HCT116 (cell line): ENCODE measurements around the gene ECE1. TPM values are rescaled to one million over a fixed set of nuclear protein-coding genes. Genes with fewer than 3 reads are reported as not detected.

ENCODE experiments used
- ATAC-seq: fragments of 200-7000 bp; cut with Tn5 transposase; 2 replicates; pipeline ENCODE4 v1.9.1; 2020; ENCODE audit warnings: mild to moderate bottlenecking, moderate library complexity
- BruUV-seq: library from RNA; stranded (reverse); fragments of 400-500 nt; replicated peaks from 2 replicates; lab custom pipeline; 2021; lab: Mats Ljungman, UMichigan
- CTCF ChIA-PET: fragments of 300-600 bp; sonication (Branson Sonifier 250); formaldehyde crosslinking; loops from one replicate; lab custom pipeline; 2021; ENCODE audit warnings: antibody characterized with exemption; lab: Charles Lee
- POLR2A ChIA-PET: fragments of 300-600, 350-600 bp; sonication (Branson Sonifier 250); formaldehyde crosslinking; loops from one replicate; lab custom pipeline; 2021; ENCODE audit warnings: antibody characterized with exemption; lab: Charles Lee
- RAD21 ChIA-PET, 2 experiments: fragments of 300-600 bp; sonication (Branson Sonifier 250); formaldehyde crosslinking; loops; one replicate each; lab custom pipeline; 2023; ENCODE audit warnings: low total read pairs in 2 of 2; ENCODE audit not compliant: uncharacterized antibody in 2 of 2, unreplicated experiment in 2 of 2, low non-redundant PET in 1 of 2; lab: Charles Lee
- DNase-seq: peaks from one replicate; pipeline ENCODE4 v3.0.0-alpha.2; 2010; ENCODE audit warnings: low read depth, low spot score
- H2AFZ ChIP-seq: fragments of 200-600 bp; shearing (Covaris generic), sonication (generic); 2 replicates; pipeline ENCODE4 v1.6.1; 2017; ENCODE audit warnings: low read depth, mixed run types, mixed read lengths, antibody characterized with exemption, low read length; ENCODE audit not compliant: poor library complexity, severe bottlenecking
- H3K27ac ChIP-seq: 2 replicates; pipeline ENCODE4 v1.5.1; 2012; ENCODE audit warnings: low read depth, low read length
- H3K27me3 ChIP-seq: fragments of 200-600 bp; sonication (generic); 2 replicates; pipeline ENCODE4 v1.6.1; 2016; ENCODE audit warnings: mixed run types, low read length, mixed read lengths; ENCODE audit not compliant: insufficient read depth
- H3K36me3 ChIP-seq, 2 experiments: fragments of 200-500 bp in 1 of 2; fragments of 200-600 bp in 1 of 2; sonication (Bioruptor generic) in 1 of 2; sonication (generic) in 1 of 2; 2 replicates each; pipeline versions ENCODE4 v1.5.1 to v1.6.1; 2014 to 2016; ENCODE audit warnings: low read length in 2 of 2, inconsistent platforms in 1 of 2, mixed read lengths in 1 of 2, mixed run types in 1 of 2; ENCODE audit not compliant: insufficient read depth in 2 of 2, control insufficient read depth in 1 of 2
- H3K4me1 ChIP-seq, 2 experiments: fragments of 200-600 bp in 1 of 2; sonication (generic) in 1 of 2; 2 replicates each; pipeline versions ENCODE4 v1.5.1 to v1.6.1; 2012 to 2017; ENCODE audit warnings: low read length in 2 of 2, inconsistent platforms in 1 of 2, mild to moderate bottlenecking in 1 of 2, mixed read lengths in 1 of 2, mixed run types in 1 of 2, moderate library complexity in 1 of 2; ENCODE audit not compliant: insufficient read depth in 2 of 2, control insufficient read depth in 1 of 2
- H3K4me2 ChIP-seq: fragments of 200-600 bp; sonication (generic); 2 replicates; pipeline ENCODE4 v1.6.1; 2017; ENCODE audit warnings: mixed run types, low read length, mixed read lengths
- H3K4me3 ChIP-seq, 2 experiments: fragments of 200-600 bp in 1 of 2; sonication (generic) in 1 of 2; replicated peaks in 1 of 2; 2 replicates each; pipeline ENCODE4 v1.5.1; 2011 to 2016; ENCODE audit warnings: low read length in 2 of 2, control low read depth in 1 of 2, low read depth in 1 of 2, mild to moderate bottlenecking in 1 of 2, mixed read lengths in 1 of 2, mixed run types in 1 of 2
- H3K79me2 ChIP-seq: fragments of 200-600 bp; sonication (generic); 2 replicates; pipeline ENCODE4 v1.6.1; 2017; ENCODE audit warnings: mild to moderate bottlenecking, mixed run types, low read length, moderate library complexity, mixed read lengths; ENCODE audit not compliant: insufficient read depth
- H3K9ac ChIP-seq: fragments of 200-600 bp; sonication (generic); 2 replicates; pipeline ENCODE4 v1.6.1; 2016; ENCODE audit warnings: low read length, mixed read lengths
- H3K9me2 ChIP-seq: fragments of 200-600 bp; sonication (generic), shearing (Covaris generic); 2 replicates; pipeline ENCODE4 v1.6.1; 2017; ENCODE audit warnings: mixed run types, mild to moderate bottlenecking, moderate library complexity; ENCODE audit not compliant: insufficient read depth
- H3K9me3 ChIP-seq, 2 experiments: fragments of 200-500 bp in 1 of 2; fragments of 200-600 bp in 1 of 2; sonication (Bioruptor generic) in 1 of 2; sonication (generic) in 1 of 2; 2 replicates each; pipeline ENCODE4 v1.6.1; 2014 to 2017; ENCODE audit warnings: low read length in 2 of 2, mixed read lengths in 2 of 2, inconsistent platforms in 1 of 2, low read depth in 1 of 2, mild to moderate bottlenecking in 1 of 2, mixed run types in 1 of 2, moderate library complexity in 1 of 2; ENCODE audit not compliant: control insufficient read depth in 1 of 2, insufficient read depth in 1 of 2
- H4K20me1 ChIP-seq: fragments of 200-600 bp; sonication (generic), shearing (Covaris generic); 2 replicates; pipeline ENCODE4 v1.6.1; 2017; ENCODE audit warnings: mixed run types, mild to moderate bottlenecking, moderate library complexity; ENCODE audit not compliant: insufficient read depth
- EGR1 ChIP-seq: IDR thresholded peaks from 2 replicates; pipeline ENCODE4 v1.6.1; 2012; ENCODE audit warnings: low read depth
- EZH2 ChIP-seq: fragments of 200-600 bp; sonication (generic); IDR thresholded peaks from 2 replicates; pipeline ENCODE4 v1.6.1; 2017; ENCODE audit warnings: antibody characterized with exemption, mixed run types
- EZH2phosphoT487 ChIP-seq: fragments of 200-600 bp; IDR thresholded peaks from 2 replicates; pipeline ENCODE4 v1.6.1; 2018; ENCODE audit warnings: antibody characterized with exemption, borderline replicate concordance
- FOSL1 ChIP-seq: IDR thresholded peaks from 2 replicates; pipeline ENCODE4 v1.6.1; 2012; ENCODE audit warnings: low read depth
- SP1 ChIP-seq: IDR thresholded peaks from 2 replicates; pipeline ENCODE4 v1.6.1; 2012; ENCODE audit warnings: low read depth
- ZFX ChIP-seq: fragments of 450-650 bp; IDR thresholded peaks from 2 replicates; pipeline ENCODE4 v1.6.1; 2017
- ZNF274 ChIP-seq: fragments of 200-500 bp; sonication (Bioruptor generic); IDR thresholded peaks from 2 replicates; pipeline ENCODE4 v1.6.1; 2014; ENCODE audit warnings: mild to moderate bottlenecking, low read depth, low read length, inconsistent platforms
- intact Hi-C: fragments of 100-400 bp; cut with micrococcal nuclease; formaldehyde crosslinking; loops from 2 replicates; pipeline ENCODE4 v1.10.0; 2022
- total RNA-seq: library from RNA; stranded (reverse); gene quantifications from one replicate; pipeline ENCODE4 v1.2.1, GENCODE V29; 2021; ENCODE audit not compliant: unreplicated experiment
- TF ChIP-seq, protein P1 (sequence below): IDR thresholded peaks from 2 replicates; pipeline ENCODE4 v1.6.1; 2012
- TF ChIP-seq, protein P2 (sequence below): IDR thresholded peaks from 2 replicates; pipeline ENCODE4 v1.6.1; 2011; ENCODE audit warnings: mild to moderate bottlenecking, low read length, moderate library complexity; ENCODE audit not compliant: insufficient replicate concordance; ENCODE audit errors: extremely low read depth

The ECE1 gene
- total RNA-seq, 1 experiment from 2014 or later = 66.8 TPM

DNA sequence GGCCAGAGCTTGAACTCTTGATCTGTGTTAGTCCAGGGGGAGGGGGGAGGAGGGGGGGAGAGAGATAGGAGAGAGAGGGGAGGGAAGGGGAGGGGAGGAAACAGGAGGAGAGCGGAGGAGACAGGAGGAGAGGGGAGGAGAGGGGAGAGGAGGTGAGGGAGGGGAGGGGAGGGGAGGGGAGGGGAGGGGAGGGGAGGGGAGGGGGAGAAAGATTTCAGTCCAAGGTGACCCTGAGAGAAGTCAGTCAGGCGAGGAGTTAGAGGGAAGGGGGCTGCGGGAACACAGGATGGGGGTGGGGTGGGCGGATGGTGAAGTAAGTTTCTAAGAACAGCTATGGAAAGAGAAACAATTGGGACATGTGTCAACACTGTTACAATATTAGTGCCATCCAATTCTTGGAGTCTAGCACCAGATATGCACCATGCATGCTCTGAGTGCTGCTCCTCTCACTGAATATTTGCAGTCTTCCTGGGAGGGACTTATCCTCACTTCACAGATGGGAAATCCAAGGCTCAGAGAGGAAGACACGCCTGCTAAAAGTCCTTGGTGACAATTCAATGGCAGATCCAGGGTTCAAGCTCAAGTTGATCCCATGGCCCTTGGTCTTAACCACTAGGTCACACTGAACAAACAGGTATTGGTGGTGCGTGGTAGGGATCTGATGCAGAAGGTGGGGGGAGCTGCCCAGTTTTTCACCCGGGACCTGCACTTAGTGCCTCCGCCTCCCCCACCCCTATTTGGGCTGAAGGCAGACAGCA is 42.5 kb upstream of the ECE1 start:
- Histone ChIP-seq H3K4me3 (no peak overlapping the region), H3K27ac (no peak overlapping the region), H3K79me2 (peaks cover 64% of the 10 kb centered on the region), H3K9me3 (no peaks in the 10 kb centered on the region), H3K4me1 (peaks cover 64 to 72% of the 10 kb centered on the region in 2 experiments), H3K9ac (no peak overlapping the region), H3K4me2 (no peak overlapping the region; the same call in 1 of the 2 replicates), H3K27me3 (no peaks in the 10 kb centered on the region), H3K36me3 (no peaks in the 10 kb centered on the region), H4K20me1 (no peaks in the 10 kb centered on the region), H2AFZ (no peak overlapping the region), H3K9me2 (no peaks in the 10 kb centered on the region)
- ChIA-PET POLR2A (interaction anchor here (0.5 to 2.0 kb wide), 3 partner anchors 8 to 179 kb away, joined by 3 to 8 read pairs (median 3); no protein-coding TSS in a partner anchor), RAD21 (interaction anchor here in 1 of 2 experiments (0.6 to 0.7 kb wide), 2 partner anchors 9 to 19 kb away, joined by 3 to 8 read pairs; no protein-coding TSS in a partner anchor), CTCF (interaction anchor here (1.3 to 4.2 kb wide), 3 partner anchors 9 to 62 kb away, joined by 3 to 46 read pairs (median 15); no protein-coding TSS in a partner anchor)
- no TSS peak for BruUV-seq
- no peak for DNase-seq
- TF ChIP-seq EZH2 = no peak
- TF ChIP-seq ZFX = no peak
- no peak for TF ChIP-seq SP1
- no peak for TF ChIP-seq FOSL1
- TF ChIP-seq, protein P1, sequence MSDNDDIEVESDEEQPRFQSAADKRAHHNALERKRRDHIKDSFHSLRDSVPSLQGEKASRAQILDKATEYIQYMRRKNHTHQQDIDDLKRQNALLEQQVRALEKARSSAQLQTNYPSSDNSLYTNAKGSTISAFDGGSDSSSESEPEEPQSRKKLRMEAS = no peak
- TF ChIP-seq EGR1 = no peak
- TF ChIP-seq, protein P2, sequence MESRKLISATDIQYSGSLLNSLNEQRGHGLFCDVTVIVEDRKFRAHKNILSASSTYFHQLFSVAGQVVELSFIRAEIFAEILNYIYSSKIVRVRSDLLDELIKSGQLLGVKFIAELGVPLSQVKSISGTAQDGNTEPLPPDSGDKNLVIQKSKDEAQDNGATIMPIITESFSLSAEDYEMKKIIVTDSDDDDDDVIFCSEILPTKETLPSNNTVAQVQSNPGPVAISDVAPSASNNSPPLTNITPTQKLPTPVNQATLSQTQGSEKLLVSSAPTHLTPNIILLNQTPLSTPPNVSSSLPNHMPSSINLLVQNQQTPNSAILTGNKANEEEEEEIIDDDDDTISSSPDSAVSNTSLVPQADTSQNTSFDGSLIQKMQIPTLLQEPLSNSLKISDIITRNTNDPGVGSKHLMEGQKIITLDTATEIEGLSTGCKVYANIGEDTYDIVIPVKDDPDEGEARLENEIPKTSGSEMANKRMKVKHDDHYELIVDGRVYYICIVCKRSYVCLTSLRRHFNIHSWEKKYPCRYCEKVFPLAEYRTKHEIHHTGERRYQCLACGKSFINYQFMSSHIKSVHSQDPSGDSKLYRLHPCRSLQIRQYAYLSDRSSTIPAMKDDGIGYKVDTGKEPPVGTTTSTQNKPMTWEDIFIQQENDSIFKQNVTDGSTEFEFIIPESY = no peak
- no peak for TF ChIP-seq ZNF274
- no peak for TF ChIP-seq EZH2phosphoT487
- ATAC-seq = no peak
- intact Hi-C loops = no loop called here
